Activated naive CD4-positive, alpha-beta T cell treated with anti-CD3 and anti-CD28 coated beads, Interleukin-2, amount 50 U/mL, for 72 hours (primary cell): Measurements from ENCODE around the gene WWC2. TPM values are rescaled to one million over a fixed set of nuclear protein-coding genes. Genes with fewer than 3 reads are reported as not detected.
"Not testable (repeated sequence)": the region's sequence is repeated elsewhere in the genome, so short reads cannot be mapped to it uniquely, and the experiment has no call there.

ENCODE experiments used
- ATAC-seq, 2 donors: fragments of 150-1000 bp; cut with Tn5 transposase; 2 replicates each; pipeline ENCODE4 v1.10.0; 2021; ENCODE audit warnings: mild to moderate bottlenecking in 2 of 2, moderate library complexity in 2 of 2
- DNase-seq, 2 donors: peaks; one replicate each; pipeline ENCODE4 v3.0.0; 2021 to 2022; ENCODE audit warnings: low spot score in 2 of 2
- H3K27ac Mint-ChIP-seq, 2 donors: one replicate each; pipeline ENCODE4 v1.8.0; 2022; ENCODE audit warnings: mild to moderate bottlenecking in 2 of 2, mixed read lengths in 2 of 2
- H3K36me3 Mint-ChIP-seq, 2 donors: one replicate each; pipeline ENCODE4 v1.8.0; 2022; ENCODE audit warnings: mixed read lengths in 2 of 2
- H3K9me3 Mint-ChIP-seq, 2 donors: one replicate each; pipeline ENCODE4 v1.8.0; 2022; ENCODE audit warnings: mixed read lengths in 2 of 2
- total RNA-seq, 2 donors: library from RNA; stranded (reverse); gene quantifications; one replicate each; pipeline ENCODE4 v1.2.3, GENCODE V29; 2022

The WWC2 gene
- total RNA-seq, 2 donors from 2014 or later: 3.1 to 3.8 TPM

DNA sequence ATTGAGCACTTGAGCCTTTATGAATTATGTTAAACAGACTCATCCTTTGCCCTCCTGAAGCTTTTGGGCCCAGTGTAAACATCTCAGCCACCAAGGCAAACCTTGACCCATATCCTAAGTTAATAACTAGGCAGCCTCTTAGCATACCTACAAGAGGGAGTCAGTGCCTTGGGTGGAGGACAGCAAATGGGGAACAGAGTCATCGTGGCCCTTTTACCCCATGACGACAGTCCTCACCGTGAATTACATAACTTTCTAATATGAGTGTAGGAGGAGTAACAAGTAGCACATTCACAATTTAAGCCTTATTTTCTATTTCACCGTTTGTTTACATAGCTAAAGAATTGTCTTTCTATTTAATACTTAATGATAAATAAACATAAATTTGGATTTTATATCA, 204.2 kb downstream of the WWC2 start:
- no peaks in the 10 kb centered on the region for H3K36me3 Mint-ChIP-seq
- H3K9me3 Mint-ChIP-seq: no peaks in the 10 kb centered on the region
- DNase-seq: no peak
- no peak for ATAC-seq
- H3K27ac Mint-ChIP-seq: no peak overlapping the region

DNA sequence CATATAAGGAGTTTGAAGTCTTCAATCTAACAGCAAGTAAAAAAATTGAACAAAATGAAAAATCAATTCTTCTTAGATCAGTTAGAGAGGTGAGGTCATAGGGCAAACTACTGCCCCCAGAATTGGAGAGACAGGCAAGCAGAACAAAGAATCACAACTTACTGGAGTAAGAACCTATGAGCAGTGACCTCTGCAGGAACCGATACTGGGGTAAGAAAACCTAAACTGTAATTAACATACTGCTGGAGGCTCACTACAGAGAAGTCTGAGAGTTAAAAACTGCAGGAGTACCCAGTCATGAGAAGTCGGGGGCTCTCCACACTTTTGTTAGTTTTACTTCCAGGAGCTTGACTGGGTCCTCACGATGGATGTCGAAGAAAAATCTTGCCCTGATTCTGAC, 205.0 kb downstream of the WWC2 start:
- Mint-ChIP-seq H3K27ac (no peak overlapping the region), H3K36me3 (no peaks in the 10 kb centered on the region), H3K9me3 (no peaks in the 10 kb centered on the region)
- ATAC-seq: no peak
- no peak for DNase-seq

DNA sequence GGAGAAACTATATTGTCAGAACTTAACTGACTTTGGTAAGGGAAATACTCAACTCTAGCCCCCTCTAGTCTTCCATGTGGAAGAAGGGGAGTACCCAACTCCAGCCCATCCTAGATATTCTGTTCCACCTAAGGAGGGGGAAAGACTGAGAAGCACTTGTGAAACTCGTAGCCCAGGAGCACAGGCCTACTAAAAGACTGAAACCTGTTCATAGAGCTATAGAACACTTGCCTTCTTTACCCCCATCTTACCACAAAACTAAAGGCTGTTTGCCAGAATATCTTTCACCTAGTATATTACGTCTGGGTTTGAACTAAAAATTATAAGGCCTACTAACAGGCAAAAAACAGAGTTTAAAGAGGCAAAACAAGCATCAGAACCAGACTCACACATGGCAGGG, 205.5 kb downstream of the WWC2 start:
- ATAC-seq: no peak
- DNase-seq: no peak
- Mint-ChIP-seq H3K36me3 (no peaks in the 10 kb centered on the region), H3K9me3 (no peaks in the 10 kb centered on the region), H3K27ac (no peak overlapping the region)

DNA sequence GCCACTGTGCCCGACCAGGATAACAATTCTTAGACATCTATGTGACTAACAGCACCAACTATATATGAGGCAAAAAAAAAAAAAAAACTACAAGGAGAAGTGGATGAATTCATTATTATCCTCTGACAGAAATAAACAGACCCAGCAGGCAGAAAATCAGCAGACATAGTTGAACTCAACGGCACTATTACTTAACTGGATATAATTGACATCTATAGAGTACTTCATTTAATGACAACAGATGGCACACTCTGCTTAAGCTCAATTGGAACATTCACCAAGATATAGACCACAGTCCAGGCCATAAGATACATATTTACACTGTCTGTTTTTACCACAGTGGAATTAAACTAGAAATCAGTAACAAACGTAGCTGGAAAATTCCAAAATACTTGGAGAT, 207.8 kb downstream of the WWC2 start:
- DNase-seq (no peak), ATAC-seq (no peak)
- no peaks in the 10 kb centered on the region for H3K36me3 Mint-ChIP-seq
- H3K27ac Mint-ChIP-seq: no peak overlapping the region
- H3K9me3 Mint-ChIP-seq: no peaks in the 10 kb centered on the region

DNA sequence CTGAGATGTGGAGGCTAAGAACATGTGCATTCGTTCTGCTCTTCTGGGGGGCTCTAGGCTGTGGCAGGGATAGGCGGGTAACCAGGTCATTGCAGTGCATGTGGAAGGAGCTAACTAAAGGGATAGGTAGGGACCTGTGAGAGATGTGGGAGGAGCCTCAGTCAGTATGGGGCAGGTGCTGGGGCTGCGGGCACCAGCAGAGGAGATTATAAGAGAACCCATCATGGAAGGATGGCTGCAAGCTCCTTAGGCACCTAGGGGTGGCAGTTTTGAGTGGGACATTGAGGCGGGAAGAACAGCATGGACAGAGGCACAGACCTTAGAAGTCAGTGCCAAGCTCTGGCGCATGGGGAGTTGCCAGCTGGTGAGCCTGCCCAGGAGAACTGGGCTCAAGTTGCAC, 213.8 kb downstream of the WWC2 start:
- ATAC-seq (no peak), DNase-seq (no peak)
- Mint-ChIP-seq H3K9me3 (no peaks in the 10 kb centered on the region), H3K36me3 (no peaks in the 10 kb centered on the region), H3K27ac (peak overlapping the region in 1 of 2 donors; percentile 84)

DNA sequence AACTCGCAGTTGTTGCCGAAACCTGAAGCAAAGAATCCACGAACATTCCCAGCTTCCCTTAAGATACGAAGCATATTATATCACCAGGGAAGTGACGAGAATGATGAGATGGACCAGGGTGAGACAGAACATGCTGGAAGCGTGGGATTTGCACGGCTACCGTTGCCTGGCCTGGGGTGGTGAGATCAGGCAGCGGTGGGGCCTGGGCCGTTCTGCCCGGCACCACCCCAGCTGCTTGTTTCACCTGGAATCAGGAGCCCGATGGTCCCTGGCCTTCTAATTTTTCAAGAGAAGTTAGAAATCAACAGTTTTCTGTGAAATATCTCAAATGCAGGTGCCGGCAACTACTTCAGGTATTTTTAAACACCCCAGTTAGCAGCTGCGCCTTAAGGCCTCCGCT, 215.3 kb downstream of the WWC2 start:
- DNase-seq (no peak), ATAC-seq (no peak)
- no peak overlapping the region for H3K27ac Mint-ChIP-seq
- no peaks in the 10 kb centered on the region for H3K36me3 Mint-ChIP-seq
- no peaks in the 10 kb centered on the region for H3K9me3 Mint-ChIP-seq

DNA sequence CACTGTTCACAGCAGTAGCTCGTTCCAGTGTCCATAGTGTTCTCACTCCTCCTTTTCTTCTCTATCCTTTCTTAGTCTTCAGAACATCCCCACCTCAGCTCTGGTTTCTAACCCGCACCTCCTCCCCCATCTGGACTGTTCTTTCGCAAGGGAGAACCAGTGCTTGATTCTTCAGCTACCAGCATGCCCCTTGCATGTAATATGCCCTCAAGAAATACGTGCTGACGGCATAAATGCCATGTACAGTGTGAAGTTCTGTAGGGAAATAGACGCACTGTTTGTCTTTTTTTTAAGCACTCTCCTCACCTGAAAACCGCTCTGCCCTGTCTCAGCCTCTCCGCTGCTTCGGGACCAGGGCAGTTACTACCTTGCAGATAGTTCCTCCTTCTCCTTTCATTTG, 215.7 kb downstream of the WWC2 start:
- Mint-ChIP-seq H3K9me3 (no peaks in the 10 kb centered on the region), H3K27ac (no peak overlapping the region)
- DNase-seq: no peak

DNA sequence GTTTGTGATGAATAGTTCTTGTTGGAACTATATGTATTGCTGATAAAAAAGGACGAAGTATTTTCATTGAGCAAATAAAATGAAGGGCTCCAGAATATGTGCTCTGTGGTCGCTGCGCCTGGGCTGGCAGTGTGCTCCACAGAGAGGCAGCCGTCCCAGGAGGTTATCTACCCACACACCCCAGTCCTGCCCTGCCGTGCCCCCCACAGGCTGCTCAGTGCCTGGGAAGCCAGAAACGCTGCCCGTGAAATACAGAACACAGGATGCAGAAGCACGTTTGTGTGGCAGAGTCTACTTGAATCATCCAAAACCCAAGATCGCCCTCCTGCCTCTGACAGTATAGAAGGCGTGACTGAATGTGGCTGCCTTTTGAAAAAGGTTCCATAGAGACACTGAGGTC, 219.6 kb downstream of the WWC2 start:
- ATAC-seq (no peak), DNase-seq (no peak)
- Mint-ChIP-seq H3K36me3 (no peaks in the 10 kb centered on the region), H3K27ac (no peak overlapping the region), H3K9me3 (no peaks in the 10 kb centered on the region)

More for the DNA sequence above, 215.7 kb downstream of the WWC2 start:
- no peaks in the 10 kb centered on the region for H3K36me3 Mint-ChIP-seq
- ATAC-seq: no peak

DNA sequence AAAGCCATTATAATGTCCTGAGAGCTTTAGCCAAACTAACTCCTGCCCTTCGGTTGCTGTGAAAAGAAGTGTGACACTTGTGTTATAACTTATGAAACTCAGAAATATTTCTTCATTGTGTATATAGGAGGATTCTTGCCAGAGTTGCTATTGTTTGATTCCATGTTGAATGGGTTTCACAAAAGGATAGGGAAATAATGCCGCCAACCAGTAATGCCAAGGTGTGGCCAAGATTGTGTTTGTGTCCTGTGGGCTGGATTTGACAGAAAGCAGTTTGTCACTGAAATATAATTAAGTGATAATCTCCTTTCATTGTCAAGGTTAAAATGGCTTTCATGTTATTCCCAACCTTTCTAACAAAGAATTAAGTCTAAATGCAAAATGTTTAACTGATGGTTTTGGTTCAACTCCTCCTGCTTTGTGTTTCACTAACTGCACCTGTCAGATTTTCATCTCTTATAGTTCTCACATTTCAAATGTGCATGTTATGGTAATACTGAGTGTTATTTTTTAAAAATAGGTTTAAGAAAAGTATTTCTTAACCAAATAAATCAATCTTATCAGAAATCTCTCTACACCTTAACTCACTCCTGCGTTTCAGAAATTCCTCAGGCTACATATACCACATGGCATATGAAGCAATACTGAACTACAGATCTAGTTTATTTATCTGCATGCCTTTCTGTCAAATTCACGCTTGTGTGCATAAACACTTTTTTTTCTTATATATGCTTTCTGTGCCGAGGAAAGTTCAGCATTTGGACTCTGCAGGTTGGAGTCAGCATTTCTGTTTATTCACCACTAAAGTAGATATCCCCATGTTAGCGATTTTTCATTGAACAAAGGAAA, 221.4 kb downstream of the WWC2 start, which contains the start of gene CLDN22:
Gene CLDN22 (minus strand): TSS at position 66 of the 849 bp plus-strand sequence. CDS start 58 bp downstream, at position 8.
- H3K27ac Mint-ChIP-seq: no peak within 1 kb of the TSS

DNA sequence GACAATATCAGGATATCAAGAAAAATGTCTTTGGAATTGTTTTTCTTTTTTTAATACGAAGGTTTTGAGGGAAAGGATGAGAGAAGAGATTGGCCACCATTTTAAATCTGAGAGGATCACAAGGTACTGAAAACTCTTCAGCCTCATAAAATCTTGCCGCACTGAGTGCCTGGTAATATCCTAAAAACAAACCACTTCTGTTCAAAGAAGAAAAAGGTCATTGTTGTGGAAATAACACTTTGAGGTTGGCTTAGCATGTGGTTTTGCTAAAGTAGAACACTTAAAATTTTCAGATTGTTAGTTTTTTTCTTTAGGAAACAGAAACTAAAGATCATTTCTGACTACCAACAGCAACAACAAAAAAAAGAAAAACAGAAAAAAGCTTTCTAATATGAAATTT, 222.0 kb downstream of the WWC2 start:
- Mint-ChIP-seq H3K27ac (no peak overlapping the region), H3K9me3 (no peaks in the 10 kb centered on the region), H3K36me3 (no peaks in the 10 kb centered on the region)
- ATAC-seq (peak in 1 of 2 donors; percentile 38), DNase-seq (no peak)

More for the DNA sequence above, 221.4 kb downstream of the WWC2 start, which contains the start of gene CLDN22:
- no peak for ATAC-seq
- Mint-ChIP-seq H3K36me3 (no peaks in the 10 kb centered on the region), H3K9me3 (no peaks in the 10 kb centered on the region)
- no peak for DNase-seq

DNA sequence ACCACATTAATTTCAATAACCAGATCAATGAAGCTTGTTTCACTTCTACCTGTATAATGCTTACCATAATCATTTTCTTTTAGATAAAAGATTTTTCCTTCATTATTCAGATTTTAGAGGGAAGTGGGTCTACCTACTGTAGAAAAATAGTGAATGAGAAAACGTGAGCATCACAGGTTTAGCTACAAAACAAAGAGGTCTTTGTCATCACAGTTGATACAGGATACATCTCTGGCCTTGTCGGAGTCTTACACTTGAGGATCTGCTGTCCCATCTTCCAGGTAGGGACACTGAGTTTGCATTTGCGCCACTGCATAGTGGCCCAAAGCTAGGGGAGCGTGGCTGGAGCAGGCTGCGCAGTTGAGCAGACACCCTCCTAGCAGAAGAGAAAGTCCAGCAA, 222.5 kb downstream of the WWC2 start:
- no peaks in the 10 kb centered on the region for H3K9me3 Mint-ChIP-seq
- ATAC-seq (no peak), DNase-seq (no peak)
- peaks cover 0 to 1% of the 10 kb centered on the region in 2 donors for H3K36me3 Mint-ChIP-seq
- H3K27ac Mint-ChIP-seq: no peak overlapping the region

DNA sequence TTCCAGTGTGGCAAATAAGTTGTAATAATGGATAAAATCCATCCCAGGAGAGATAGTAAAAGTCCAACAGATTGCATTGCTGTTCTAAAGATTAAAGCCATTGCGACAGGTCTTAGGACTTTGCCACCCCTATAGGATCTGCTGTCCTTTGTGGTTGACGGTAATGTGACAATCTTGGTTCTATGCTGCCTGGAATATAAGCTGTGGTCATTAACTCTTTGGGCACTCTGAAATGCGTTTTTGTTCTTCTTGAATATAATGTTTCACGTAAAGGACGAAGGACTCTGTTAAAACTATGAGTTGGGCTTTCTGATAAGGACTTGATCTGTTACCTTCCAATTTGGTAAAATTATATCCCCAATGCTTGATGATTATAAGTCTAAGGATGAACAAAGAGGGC, 223.3 kb downstream of the WWC2 start, which contains the start of gene CLDN24:
Gene CLDN24 (minus strand): TSS at position 101 of the 400 bp plus-strand sequence. CDS start 0 bp downstream, at position 101.
- H3K27ac Mint-ChIP-seq: no peak within 1 kb of the TSS

DNA sequence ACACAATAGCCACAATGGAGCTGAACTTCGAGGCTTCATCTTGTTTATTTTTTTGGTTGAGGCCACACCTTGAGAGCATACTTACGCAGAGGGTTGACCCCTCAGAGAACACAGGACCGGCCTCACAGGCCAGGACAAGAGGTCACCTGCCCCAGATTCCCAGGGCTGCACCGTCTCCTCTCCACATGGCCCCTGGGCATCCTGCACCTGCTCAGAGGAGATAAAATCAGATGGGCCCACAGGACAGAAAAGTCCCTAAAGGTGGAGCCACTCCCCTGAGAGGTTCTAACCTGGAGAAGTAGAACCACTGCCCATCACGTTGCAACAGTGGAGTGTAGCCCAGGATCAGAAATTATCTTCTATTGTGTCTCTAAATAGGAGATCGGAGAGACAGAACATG, 224.2 kb downstream of the WWC2 start:
- no peak overlapping the region for H3K27ac Mint-ChIP-seq
- no peak for DNase-seq

More for the DNA sequence above, 223.3 kb downstream of the WWC2 start, which contains the start of gene CLDN24:
- DNase-seq (no peak), ATAC-seq (no peak)
- Mint-ChIP-seq H3K9me3 (no peaks in the 10 kb centered on the region), H3K36me3 (peaks cover 0 to 4% of the 10 kb centered on the region in 2 donors)

DNA sequence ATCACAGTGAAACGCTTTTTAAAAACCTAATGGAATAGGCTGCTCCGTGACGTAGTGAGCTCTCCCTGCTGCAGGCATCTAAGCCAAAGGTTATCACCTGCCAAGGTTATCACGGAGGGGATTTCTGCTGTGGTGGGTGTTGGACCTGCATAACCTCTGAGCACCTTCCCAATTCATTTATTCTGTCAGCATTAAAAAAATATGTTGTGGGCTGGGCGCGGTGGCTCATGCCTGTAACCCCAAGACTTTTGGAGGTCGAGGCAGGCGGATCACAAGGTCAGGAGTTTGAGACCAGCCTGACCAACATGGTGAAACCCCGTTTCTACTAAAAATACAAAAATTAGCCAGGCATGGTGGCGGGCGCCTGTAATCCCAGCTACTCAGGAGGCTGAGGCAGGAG, 225.0 kb downstream of the WWC2 start:
- H3K9me3 Mint-ChIP-seq, DNase-seq, H3K27ac Mint-ChIP-seq, H3K36me3 Mint-ChIP-seq, ATAC-seq: not testable (repeated sequence)

More for the DNA sequence above, 224.2 kb downstream of the WWC2 start:
- H3K9me3 Mint-ChIP-seq: no peaks in the 10 kb centered on the region
- no peak for ATAC-seq
- H3K36me3 Mint-ChIP-seq: peaks cover 0 to 4% of the 10 kb centered on the region in 2 donors

DNA sequence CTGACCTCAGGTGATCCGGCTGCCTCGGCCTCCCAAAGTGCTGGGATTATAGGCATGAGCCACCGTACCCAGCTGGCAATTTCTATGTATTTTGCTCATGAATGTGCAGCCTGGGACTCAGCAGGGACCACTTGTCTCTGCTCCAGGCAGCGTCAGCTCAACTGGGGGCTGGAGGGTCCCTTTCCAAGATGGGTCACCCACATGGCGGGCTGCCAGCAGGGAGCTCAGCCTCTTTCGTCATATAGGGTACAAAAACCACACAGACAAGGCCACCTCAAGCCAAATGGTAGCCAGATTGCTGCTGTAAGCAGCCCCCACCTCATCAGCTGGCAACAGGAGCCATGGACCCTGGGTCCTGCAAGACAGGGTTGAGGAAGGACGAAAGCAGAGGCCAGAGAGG, 225.6 kb downstream of the WWC2 start:
- Mint-ChIP-seq H3K9me3 (no peaks in the 10 kb centered on the region), H3K27ac (no peak overlapping the region), H3K36me3 (peaks cover 0 to 4% of the 10 kb centered on the region in 2 donors)
- no peak for ATAC-seq
- no peak for DNase-seq

DNA sequence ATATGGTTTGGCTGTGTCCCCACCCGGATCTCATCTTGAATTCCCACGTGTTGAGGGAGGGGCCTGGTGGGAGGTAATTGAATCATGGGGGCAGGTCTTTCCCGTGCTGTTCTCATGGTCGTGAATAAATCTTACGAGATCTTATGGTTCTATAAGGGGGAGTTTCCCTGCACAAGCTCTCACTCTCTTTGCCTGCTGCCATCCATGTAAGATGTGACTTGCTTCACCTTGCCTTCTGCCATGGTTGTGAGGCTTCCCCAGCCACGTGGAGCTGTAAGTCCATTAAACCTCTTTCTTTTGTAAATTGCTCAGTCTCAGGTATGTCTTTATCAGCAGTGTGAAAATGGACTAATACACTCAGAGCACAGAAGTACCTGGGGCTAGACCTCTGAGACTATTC, 227.3 kb downstream of the WWC2 start:
- DNase-seq, ATAC-seq, H3K36me3 Mint-ChIP-seq, H3K27ac Mint-ChIP-seq, H3K9me3 Mint-ChIP-seq: not testable (repeated sequence)

DNA sequence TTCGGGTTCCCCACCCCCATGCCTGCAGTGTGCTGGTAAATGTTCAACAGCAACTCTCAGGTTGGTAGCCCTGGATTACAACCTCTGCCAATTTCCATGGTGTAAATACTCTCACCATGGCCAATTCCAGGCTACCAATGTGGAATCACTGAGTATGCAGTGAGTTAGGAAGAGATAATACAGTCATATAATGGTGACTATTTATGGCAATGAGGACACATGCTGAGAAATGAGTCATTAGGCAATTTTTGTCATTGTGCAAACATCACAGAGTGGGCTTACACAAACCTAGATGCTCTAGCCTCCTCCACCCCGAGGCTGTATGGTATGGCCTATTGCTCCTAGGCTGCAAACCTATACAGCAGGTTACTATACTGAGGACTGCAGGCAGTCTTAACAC, 227.8 kb downstream of the WWC2 start:
- Mint-ChIP-seq H3K36me3 (peaks cover 0 to 4% of the 10 kb centered on the region in 2 donors), H3K27ac (no peak overlapping the region), H3K9me3 (no peaks in the 10 kb centered on the region)
- DNase-seq (no peak), ATAC-seq (peak; percentile 28 to 49)

DNA sequence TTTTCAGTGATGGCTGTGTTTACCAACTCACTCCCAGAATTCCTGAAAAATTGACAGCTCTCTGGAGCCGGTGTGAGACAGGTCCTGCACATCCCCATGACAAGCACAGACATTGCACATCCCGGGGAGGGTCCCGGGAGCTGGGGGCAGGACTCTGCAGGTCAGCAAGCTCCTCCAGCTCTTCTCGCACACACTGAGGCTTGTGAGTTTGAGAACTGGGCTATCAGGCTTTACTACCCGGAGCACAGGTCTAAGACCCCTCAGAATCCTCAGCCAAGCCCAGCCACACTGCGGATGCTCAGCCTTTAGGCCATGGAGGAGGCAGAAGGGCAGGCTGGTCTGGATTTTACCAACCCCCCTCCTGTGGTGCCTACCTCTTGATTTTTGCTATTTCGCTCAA, 228.8 kb downstream of the WWC2 start:
- ATAC-seq (no peak), DNase-seq (no peak)
- peaks cover 0 to 4% of the 10 kb centered on the region in 2 donors for H3K36me3 Mint-ChIP-seq
- no peak overlapping the region for H3K27ac Mint-ChIP-seq
- H3K9me3 Mint-ChIP-seq: no peaks in the 10 kb centered on the region
